Measurements from ENCODE around the gene BTN2A1. TPM values are rescaled to one million over a fixed set of nuclear protein-coding genes. Genes with fewer than 3 reads are reported as not detected.

BTN2A1 gene
- total RNA-seq, 1 experiment from 2014 or later, result 11.2 TPM

DNA sequence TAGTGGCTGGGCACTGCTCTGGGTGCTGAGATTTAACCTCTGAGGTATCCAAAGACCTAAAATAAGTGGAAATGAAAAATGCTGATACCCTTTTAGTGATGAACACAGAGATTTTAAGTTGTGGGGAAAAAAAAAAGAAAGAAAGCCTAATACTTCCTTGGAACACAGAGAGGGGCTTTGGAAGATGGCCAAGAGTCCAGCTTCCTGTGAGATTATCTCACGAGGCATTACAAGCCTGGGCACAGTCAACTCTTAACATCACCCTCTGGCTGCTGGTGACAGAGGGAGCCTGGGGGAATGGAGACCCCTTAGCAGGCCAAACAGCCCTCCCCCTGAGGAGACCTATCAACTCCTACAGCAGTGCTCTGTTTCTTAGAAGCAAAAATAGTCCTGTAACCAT, 19.7 kb downstream of the BTN2A1 start:
- no TSS peak for BruUV-seq (replicated peaks)
- RAD21 ChIA-PET (ENCODE audit: low non-redundant PET in 1 of 2, low total read pairs in 2 of 2, uncharacterized antibody in 2 of 2, unreplicated experiment in 2 of 2), result no interaction called here
- H3K36me3 ChIP-seq (ENCODE audit: control insufficient read depth in 1 of 2, insufficient read depth in 2 of 2, low read length in 2 of 2), result no peaks in the 10 kb centered on the region
- no peak overlapping the region for H3K9ac ChIP-seq (ENCODE audit: low read length)
- H3K4me1 ChIP-seq (ENCODE audit: control insufficient read depth in 1 of 2, insufficient read depth in 2 of 2, low read length in 2 of 2), result peaks cover 15 to 28% of the 10 kb centered on the region in 2 experiments
- POLR2A ChIA-PET, result no interaction called here
- no peak overlapping the region for H3K27ac ChIP-seq (ENCODE audit: low read depth, low read length)
- H3K4me3 ChIP-seq (replicated peaks in 1 of 2; ENCODE audit: low read depth in 1 of 2, low read length in 2 of 2), result no peak overlapping the region
- no peaks in the 10 kb centered on the region for H4K20me1 ChIP-seq (ENCODE audit: insufficient read depth)
- H3K9me2 ChIP-seq (ENCODE audit: insufficient read depth), result no peaks in the 10 kb centered on the region
- TF ChIP-seq, protein P1, sequence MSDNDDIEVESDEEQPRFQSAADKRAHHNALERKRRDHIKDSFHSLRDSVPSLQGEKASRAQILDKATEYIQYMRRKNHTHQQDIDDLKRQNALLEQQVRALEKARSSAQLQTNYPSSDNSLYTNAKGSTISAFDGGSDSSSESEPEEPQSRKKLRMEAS (IDR thresholded peaks at IDR 0.05), result no peak
- TF ChIP-seq TCF7L2 (IDR thresholded peaks at IDR 0.05; ENCODE audit: borderline replicate concordance, extremely low read depth, insufficient read depth, insufficient read length) (no peak), JUND (IDR thresholded peaks at IDR 0.05) (no peak), RAD21 (IDR thresholded peaks at IDR 0.05; ENCODE audit: low read depth) (no peak), EGR1 (IDR thresholded peaks at IDR 0.05; ENCODE audit: low read depth) (no peak), ZNF274 (IDR thresholded peaks at IDR 0.05; ENCODE audit: low read depth, low read length) (no peak), CEBPB (IDR thresholded peaks at IDR 0.05; ENCODE audit: low read depth) (no peak), CTCF (IDR thresholded peaks at IDR 0.05 in 2 of 3, conservative IDR thresholded peaks at IDR 0.05 in 1 of 3; ENCODE audit: borderline replicate concordance in 1 of 3, insufficient read depth in 1 of 3, low read depth in 2 of 3, low read length in 2 of 3) (no peak), CBX3 (IDR thresholded peaks at IDR 0.05; ENCODE audit: low read depth) (no peak), POLR2A (IDR thresholded peaks at IDR 0.05; ENCODE audit: borderline replicate concordance, extremely low read depth, insufficient read depth, insufficient read length) (no peak), SIN3A (IDR thresholded peaks at IDR 0.05; ENCODE audit: low read depth) (no peak), SP1 (IDR thresholded peaks at IDR 0.05; ENCODE audit: low read depth) (no peak), YY1 (IDR thresholded peaks at IDR 0.05; ENCODE audit: extremely low read depth, insufficient replicate concordance, low read depth, low read length) (no peak), POLR2AphosphoS5 (IDR thresholded peaks at IDR 0.05; ENCODE audit: low read depth, low read length) (no peak), ELF1 (IDR thresholded peaks at IDR 0.05; ENCODE audit: borderline replicate concordance, low read depth) (no peak)
- TF ChIP-seq, protein P2, sequence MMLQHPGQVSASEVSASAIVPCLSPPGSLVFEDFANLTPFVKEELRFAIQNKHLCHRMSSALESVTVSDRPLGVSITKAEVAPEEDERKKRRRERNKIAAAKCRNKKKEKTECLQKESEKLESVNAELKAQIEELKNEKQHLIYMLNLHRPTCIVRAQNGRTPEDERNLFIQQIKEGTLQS (IDR thresholded peaks at IDR 0.05), result no peak
- H3K4me2 ChIP-seq (ENCODE audit: low read length), result no peak overlapping the region
- no peak for ATAC-seq
- peaks cover 3 to 4% of the 10 kb centered on the region in 2 experiments; a peak in 2 of 4 replicates for H3K9me3 ChIP-seq (ENCODE audit: control insufficient read depth in 1 of 2, insufficient read depth in 1 of 2, low read depth in 1 of 2, low read length in 2 of 2)
- no peak overlapping the region for H2AFZ ChIP-seq (ENCODE audit: low read depth, low read length, poor library complexity, severe bottlenecking)
- intact Hi-C loops (cut with micrococcal nuclease), result no loop called here
- H3K79me2 ChIP-seq (ENCODE audit: insufficient read depth, low read length), result no peaks in the 10 kb centered on the region
- CTCF ChIA-PET, result no interaction called here
- no peak for DNase-seq (ENCODE audit: low read depth, low spot score)
- no peaks in the 10 kb centered on the region for H3K27me3 ChIP-seq (ENCODE audit: insufficient read depth, low read length)
